ELF-1 (cell line): ENCODE data around the gene TRIM5.
"Not testable (repeated sequence)": the region's sequence is repeated elsewhere in the genome, so short reads cannot be mapped to it uniquely, and the experiment has no call there.

Experiments
- DNase-seq: peaks from one replicate; pipeline ENCODE4 v3.0.0-alpha.2; 2016; ENCODE audit warnings: low read depth, low spot score

Gene TRIM5

DNA sequence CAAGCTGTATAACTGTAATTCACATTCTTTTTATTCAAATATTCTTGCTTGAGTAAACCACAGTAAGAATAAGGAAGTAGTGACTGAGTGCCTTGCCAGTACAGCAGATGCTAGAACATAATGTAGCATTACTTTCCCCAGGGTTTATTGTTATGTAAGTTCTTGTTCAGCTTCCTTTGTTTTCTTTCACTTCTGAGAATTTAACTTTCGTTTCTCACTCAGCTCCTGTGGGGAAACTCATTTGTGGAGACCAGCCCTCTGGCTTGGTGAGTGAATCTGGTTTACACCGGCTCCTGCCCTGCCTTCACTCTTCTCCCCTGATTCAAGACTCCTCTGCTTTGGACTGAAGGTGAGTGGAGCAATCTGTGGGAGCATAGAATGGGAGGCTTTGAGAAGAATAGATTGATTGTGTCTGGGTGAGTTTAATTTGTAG, 4.7 kb upstream of the TRIM5 start, which contains the start of gene TRIM22:
Gene TRIM22, plus strand, starts transcription at position 240 of the 433 bp plus-strand sequence. CDS start 6,443 bp downstream, outside the sequence.
- DNase-seq = peak; percentile 65

DNA sequence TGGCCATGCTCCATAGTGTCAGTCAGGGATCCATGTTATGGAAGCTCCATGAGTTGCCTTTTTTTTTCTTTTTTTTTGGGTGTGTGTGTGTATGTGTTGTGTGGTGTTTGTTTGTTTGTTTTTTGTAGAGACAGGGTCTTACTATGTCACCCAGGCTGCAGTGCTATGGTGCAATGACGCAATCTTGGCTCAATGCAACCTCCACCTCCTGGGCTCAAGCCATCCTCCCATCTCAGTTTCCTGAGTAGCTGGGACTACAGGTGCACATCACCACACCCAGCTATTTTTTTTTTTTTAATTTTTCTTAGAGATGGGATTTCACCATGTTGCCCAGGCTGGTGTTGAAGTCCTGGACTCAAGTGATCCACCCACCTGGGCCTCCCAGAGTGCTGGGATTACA, 3.6 kb upstream of the TRIM5 start:
- no peak for DNase-seq

DNA sequence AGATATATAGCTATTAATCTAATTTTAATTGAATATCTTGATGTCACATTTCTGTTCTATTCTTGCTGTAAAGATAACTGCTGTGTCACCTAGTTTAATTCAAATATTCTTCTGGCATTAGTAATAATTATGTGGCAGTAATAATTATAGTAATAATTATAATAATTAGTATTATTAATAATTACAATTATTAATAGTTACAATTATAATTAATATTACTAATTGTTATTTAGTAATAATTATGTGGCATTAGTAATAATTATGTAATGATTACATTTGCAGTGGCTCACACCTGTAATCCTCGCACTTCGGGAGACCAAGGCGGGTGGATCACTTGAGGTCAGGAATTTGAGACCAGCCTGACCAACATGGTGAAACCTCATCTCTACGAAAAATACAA, 1.6 kb upstream of the TRIM5 start:
- DNase-seq = no peak

DNA sequence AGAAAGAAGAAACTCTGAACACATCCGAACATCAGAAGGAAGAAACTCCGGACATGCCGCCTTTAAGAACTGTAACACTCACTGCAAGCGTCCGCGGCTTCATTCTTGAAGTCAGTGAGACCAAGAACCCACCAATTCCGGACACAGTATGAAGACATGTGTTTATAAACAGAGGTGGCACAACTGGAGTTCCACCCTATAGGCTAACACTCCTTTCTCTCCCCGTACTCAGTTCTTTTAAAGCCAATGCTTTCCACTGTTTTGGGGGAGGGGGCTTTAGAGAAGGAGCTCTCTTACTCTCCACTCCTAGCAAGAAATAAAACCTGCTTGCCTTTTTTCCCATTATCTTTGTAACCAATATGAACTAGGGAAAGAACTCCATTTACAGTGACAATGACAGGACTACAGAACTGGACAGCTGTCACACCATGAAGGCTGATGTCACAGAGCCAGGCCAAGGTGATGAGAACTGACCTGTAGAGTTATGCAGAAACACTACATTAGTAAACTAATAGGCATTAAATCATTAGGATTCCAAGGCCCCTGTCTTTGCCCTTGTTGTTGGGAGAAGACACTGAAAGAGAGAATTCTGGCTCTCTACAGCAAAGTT, 733 bp downstream of the TRIM5 start:
- DNase-seq = no peak

DNA sequence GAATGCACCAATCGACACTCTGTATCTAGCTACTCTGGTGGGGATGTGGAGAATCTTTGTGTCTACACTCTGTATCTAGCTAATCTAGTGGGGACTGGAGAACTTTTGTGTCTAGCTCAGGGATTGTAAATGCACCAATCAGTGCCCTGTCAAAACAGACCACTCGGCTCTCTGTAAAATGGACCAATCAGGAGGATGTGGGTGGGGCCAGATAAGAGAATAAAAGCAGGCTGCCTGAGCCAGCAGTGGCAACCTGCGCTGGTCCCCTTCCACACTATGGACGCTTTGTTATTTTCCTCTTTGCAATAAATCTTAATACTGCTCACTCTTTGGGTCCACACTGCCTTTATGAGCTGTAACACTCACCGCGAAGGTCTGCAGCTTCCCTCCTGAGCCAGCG, 1.3 kb downstream of the TRIM5 start:
- DNase-seq = not testable (repeated sequence)

DNA sequence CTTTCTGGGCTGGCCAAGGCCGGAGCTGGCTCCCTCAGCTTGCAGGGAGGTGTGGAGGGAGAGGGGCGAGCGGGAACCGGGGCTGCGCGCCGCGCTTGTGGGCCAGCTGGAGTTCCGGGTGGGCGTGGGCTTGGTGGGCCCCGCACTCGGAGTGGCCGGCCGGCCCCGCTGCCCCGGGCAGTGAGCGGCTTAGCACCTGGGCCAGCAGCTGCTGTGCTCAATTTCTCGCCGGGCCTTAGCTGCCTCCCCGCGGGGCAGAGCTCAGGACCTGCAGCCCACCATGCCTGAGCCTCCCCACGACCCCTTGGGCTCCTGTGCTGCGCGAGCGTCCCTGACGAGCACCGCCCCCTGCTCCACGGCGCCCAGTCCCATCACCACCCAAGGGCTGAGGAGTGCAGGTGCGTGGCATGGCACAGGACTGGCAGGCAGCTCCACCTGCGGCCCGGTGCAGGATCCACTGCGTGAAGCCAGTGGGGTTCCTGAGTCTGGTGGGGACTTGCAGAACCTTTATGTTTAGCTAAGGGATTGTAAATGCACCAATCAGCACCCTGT, 1.9 kb downstream of the TRIM5 start:
- DNase-seq = not testable (repeated sequence)

DNA sequence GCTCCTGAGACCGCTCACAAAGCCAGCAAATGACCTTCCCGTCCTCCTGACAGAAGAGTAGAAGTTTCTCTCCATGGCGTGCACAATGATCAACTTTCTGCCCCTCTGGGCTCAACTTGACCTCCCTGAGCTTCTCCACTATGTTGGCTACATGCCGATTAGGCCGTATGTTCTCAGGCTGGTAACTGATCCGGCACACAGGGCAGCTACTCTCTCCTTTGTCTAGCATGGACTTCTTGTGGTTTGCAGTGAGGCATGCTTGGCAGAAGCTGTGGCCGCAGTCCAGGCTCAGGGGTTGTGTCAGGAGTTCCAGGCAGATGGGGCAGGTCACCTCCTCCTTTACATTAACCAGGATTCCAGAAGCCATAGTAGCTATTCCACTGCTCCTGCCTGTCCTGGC, 5.1 kb downstream of the TRIM5 start:
- DNase-seq = no peak

DNA sequence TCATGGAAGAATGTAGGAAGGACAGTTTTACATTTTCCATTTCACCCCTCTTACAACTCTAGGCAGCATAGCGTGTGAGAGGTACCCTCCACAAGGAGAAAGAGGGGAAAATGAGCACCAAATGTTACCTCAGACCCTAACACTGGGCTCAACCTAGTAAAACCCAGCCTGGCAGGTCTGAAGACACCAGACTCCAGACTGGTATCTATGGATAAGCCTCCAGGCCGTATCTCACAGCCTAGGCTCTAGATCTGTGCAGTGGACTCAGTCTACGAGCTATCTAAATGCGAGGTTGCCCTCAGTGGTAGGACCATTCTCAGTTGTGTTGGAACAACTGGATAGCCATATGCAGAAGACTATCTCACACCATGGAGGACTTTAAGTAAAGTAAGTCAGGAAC, 10.5 kb downstream of the TRIM5 start:
- DNase-seq = no peak

DNA sequence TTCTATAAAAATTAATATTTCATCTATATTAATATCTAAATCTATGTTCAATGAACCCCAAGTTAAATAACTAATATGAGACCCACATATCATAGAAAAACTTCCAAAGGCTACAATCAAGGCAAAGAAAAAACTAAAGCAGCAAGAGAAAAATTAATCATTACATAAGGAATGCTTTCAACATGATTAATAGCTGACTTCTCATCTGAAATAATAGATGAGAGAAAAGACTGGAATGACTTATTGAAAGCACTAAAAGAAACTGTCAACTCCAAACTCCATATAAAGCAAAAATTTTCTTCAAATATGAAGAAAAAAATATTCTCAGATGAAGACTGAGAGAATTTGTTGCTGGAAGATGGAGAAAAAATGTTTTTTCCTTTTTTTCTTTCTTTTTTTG, 13.0 kb downstream of the TRIM5 start:
- no peak for DNase-seq

DNA sequence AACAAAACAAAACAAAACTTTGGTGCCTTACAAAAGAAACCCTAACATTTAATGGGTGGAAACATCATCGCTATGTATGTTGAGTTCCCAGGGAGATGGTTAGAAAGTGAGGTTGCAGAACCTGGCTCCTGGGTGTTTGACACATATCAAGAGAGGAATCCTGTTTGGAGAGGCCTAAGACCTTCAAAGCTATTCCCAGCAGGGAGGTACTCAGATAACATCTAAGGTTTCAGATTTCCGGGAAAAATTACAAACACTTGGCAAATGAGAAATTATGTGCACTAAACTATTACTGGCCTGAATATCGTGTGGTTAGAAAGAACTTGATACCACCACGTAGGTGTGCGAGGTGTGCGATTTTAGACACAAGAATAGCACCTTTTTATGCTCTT, 18.5 kb downstream of the TRIM5 start:
- no peak for DNase-seq

DNA sequence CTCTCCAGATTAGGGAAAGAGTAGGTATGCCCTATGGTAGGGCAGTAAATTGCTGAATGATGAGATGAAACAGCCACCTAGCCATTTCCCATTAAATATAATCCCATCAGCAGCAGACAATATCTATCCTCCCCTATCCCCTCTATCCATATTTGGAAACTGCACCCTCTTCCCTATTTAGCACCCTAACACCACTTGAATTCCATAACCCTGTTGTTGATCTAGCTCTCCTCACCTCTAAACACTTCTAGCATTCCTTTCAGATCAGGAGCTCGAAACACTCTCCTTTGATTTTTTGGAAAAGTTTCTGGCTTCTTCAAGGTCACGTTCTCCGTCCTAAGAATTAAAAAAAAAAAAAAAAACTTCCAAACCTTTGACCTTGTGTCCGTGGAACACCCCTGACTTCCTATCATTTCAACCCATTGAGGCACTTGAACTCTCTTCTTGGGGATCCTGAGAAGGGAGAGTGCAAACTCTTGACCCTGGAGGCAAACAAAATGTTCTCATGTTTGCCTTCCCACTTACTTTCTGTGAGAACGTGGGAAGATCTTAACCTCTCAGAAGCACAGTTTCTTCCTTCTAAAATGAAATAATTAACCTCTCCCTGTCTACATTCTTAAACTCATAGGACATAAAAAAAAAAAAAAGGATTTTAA, 19.0 kb downstream of the TRIM5 start:
- no peak for DNase-seq

DNA sequence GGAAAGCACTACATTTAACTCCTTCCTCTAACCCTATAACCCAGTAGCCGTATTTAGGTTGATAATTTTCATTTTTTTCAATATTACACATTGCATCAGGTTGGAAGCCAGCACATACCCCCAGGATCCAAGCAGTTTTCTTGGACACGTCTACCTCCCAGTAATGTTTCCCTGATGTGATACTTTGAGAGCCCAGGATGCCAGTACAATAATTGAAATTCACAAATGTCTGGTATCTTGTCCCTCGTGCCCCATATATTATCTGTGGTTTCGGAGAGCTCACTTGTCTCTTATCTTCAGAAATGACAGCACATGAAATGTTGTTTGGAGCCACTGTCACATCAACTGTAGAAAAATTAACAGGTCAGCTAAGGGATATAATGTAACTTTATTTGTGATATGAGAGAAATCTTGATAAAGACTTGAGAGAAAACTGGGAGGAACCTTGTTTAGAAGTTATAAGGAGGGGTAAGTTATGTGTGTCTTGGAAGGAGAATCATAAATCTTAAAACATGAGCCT, 19.8 kb downstream of the TRIM5 start:
- DNase-seq = no peak

DNA sequence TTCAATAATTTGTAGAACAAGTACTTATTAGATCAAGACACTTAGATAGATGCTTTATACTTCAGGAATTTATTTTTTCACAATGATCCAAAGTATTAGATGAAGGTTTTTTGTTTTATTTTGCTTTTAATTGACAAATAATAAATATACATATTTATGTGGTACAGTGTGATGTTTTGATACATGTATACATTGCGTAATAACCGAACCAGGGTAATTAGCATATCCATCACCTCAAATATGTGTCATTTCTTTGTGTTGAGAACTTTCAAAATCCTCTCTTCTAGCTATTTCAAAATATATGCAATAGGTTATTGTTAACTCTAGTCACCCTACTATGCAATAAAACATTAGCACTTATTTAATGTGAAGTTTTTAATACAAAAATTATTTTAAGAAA, 21.4 kb downstream of the TRIM5 start:
- no peak for DNase-seq

DNA sequence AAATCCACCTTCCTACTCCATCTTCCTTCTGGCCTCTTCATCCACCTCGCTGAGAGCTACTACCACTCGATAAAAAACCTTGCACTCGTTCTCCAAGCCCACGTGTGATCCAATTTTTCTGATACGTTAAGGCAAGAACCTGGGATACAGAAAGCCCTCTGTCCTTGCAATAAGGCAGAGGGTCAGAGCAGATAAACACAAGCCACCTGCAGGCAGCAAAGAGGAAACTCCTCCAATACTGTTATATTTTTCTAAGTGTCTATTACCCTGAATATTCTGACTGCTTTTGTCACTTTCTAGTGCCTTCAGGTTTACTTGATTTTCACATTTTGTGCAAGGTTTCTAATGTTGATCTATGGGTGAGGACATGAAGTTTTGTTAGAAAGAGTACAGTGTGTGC, 26.6 kb downstream of the TRIM5 start:
- no peak for DNase-seq

DNA sequence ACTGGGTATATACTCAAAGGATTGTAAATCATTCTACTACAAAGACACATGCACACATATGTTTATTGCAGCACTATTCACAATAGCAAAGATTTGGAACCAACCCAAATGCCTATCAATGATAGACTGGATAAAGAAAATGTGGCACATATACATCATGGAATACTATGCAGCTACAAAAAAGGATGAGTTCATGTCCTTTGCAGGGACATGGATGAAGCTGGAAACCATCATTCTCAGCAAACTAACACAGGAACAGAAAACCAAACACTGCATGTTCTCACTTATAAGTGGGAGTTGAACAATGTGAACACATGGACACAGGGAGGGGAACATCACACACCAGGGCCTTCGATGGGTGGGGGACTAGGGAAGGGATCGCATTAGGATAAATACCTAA, 27.9 kb downstream of the TRIM5 start:
- not testable (repeated sequence) for DNase-seq

DNA sequence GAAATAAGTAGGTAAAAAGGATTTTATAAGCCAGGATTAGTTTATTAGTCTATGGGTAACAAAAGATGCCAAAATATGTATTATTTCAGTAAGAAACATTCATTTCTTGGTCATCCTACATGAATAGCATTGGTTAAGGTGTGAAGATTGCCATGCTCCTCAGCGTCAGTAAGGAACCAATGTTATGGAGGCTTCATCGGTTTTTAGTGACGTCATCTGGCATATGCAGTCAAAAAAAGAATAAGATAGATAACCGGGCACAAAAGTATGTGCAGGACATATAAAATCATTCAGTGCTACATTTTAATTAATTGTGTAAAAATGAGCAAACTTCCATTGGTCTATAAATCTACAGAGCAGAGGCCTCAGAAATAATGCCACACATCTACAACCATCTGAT, 29.4 kb downstream of the TRIM5 start:
- DNase-seq = no peak

DNA sequence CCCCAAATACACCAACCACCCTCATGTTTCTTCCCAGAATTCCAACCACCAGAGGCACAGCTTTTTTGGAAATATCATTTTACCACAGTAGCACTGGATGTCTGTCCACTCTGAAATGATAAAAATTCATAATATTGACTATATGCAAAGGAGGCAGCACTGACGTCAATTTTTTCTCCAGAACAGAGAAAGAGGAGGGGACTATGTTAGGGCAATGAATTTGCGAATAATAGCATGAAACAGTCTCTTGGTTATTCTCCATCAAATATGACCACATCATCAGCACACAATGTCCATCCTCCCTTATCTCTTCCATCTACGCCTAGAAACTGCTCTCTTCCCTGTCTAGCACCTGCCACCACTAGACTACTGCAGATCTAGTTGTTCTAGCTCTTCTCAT, 38.7 kb downstream of the TRIM5 start:
- no peak for DNase-seq

DNA sequence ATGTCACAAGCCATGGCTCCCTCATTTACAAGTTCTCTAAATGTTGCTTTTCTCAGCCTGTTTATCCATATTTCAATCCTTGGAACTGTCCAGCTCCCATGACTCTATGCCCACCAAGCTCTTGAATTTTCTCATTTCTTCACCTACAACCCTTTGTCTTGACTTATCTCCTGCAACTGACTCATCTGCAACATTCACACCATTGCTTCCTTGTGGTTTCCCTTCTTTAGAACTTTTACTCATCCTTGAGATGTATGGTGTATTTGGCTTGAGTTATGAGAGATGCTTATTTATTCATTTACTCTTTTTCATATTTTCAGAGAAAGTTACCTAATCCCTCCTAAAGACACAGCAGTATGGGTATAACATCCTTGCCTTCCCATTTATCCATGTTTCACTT, 41.3 kb downstream of the TRIM5 start:
- no peak for DNase-seq

DNA sequence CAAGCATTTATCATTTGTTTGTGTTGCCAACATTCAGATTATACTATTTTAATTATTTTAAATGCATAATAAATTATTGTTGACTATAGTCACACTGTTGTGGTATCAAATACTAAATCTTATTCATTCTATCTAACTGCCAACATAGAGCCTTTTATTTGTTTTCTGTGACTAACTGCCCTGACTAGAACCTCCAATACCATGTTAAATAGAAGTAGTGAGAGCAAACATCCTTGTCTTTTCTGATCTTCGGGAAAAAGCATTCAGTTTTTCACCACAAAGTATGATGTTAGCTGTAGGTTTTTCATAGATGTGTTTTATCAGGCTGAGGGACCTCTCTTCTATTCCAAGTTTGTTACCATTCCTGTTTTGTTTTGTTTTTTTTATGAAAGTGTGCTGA, 44.9 kb downstream of the TRIM5 start:
- DNase-seq = no peak

DNA sequence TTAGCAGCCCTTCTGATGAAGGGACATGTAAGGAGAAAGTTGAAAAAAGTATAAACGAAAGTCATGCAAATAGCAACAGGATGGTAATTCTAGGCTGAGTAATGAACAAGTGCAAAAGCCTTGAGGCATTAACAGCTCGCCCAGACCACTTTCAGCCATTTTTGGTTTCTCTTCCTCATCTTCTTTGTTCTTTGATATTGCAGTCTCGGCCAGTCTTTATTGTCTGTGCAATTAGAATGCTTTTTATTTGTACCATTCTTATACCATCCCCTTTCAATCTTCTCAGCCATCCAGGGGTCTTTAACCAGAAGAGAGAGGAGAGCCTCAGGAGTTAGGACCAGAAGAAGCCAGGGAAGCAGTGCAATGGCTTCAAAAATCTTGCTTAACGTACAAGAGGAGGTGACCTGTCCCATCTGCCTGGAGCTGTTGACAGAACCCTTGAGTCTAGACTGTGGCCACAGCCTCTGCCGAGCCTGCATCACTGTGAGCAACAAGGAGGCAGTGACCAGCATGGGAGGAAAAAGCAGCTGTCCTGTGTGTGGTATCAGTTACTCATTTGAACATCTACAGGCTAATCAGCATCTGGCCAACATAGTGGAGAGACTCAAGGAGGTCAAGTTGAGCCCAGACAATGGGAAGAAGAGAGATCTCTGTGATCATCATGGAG, 52.8 kb downstream of the TRIM5 start:
- DNase-seq = no peak

DNA sequence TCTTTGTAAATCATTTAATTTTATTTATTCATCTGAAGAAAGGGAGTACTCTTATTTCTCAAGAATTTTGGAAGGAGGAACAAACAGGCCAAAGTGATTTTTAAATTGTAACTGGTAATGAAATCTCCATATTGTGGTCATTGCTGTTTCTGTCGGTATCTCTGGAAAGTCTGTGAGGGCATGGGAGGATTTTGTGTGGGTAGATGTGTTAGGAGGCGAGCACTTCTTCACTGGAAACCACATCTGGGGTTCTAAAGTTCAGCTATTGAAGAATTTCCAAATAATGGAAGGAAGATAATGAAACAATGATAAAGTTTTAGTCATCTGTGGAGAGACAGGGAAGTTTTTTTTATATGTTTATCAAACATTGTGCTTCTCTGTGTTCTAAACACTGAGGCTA, 53.5 kb downstream of the TRIM5 start:
- DNase-seq = no peak

DNA sequence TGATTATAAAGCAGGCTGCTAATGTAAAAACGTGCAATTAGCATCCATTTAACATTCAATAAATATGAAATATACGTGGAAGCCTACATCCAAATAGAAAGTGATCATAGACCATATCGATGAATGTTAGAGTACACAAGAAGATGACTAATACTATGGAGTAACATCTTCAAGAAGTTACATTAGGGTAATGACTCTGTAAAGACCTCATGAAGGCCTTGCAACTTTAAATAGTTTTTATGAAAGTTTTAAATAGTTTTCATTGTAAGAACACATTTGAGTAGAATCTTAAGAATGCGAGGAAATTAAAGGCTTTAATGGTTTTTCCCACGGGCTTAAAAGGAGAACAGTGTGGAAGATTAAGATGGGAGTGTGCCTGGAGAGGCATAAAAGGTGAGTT, 58.7 kb downstream of the TRIM5 start:
- no peak for DNase-seq

DNA sequence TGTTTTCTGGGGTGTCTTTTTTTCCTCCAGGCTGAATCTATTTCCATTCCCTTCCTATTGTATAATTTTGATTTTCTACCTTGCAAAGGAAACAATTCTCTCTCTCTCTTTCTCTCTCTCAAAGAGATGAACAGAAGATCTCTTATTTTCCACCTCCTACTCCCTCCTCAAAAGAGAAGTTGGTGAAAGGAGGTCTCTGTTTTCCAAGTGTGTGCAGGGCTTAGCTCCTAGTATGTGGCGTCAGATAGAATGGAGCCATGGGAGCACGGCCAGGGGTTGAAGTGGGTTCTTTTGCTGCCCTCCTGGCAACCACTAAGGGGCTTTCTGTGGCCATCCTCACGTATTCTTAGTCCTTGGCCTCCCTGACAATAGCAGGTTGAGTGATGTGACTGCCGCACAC, 59.6 kb downstream of the TRIM5 start:
- no peak for DNase-seq
